ENCODE measurements around the gene NAA35. TPM values are rescaled to one million over a fixed set of nuclear protein-coding genes. Genes with fewer than 3 reads are reported as not detected.
A peak's percentile ranks its signal among the peaks of the same experiment; 100 is the strongest.
"Not testable (repeated sequence)": the region's sequence is repeated elsewhere in the genome, so short reads cannot be mapped to it uniquely, and the experiment has no call there.

Gene NAA35
- polyA plus RNA-seq, 5 donors = 22.4 to 34.0 (median 30.8) TPM

GRCh38 chr9:85943757-85944430 lies 2.9 kb downstream of the NAA35 start:
- DNase-seq = no peak

GRCh38 chr9:85944672-85945071 lies 3.7 kb downstream of the NAA35 start:
- no peak for DNase-seq

- no peak for DNase-seq
Measured at GRCh38 chr9:85949586-85950335, 8.8 kb downstream of the NAA35 start.

- DNase-seq = no peak
Measured at GRCh38 chr9:85959955-85960354, 19.0 kb downstream of the NAA35 start.

- no peak for DNase-seq
Measured at GRCh38 chr9:85960688-85961093, 19.7 kb downstream of the NAA35 start.

- DNase-seq = no peak
Measured at GRCh38 chr9:85964526-85964925, 23.6 kb downstream of the NAA35 start.

GRCh38 chr9:85964949-85965348 lies 24.0 kb downstream of the NAA35 start:
- DNase-seq = no peak

GRCh38 chr9:85969727-85970126 lies 28.8 kb downstream of the NAA35 start:
- DNase-seq = no peak

- no peak for DNase-seq
Measured at GRCh38 chr9:85971731-85972130, 30.8 kb downstream of the NAA35 start.

- no peak for DNase-seq
Measured at GRCh38 chr9:85973238-85973637, 32.3 kb downstream of the NAA35 start.

GRCh38 chr9:85974055-85974547 lies 33.2 kb downstream of the NAA35 start:
- DNase-seq = not testable (repeated sequence)

- DNase-seq = peak; percentile 42 to 48
Measured at GRCh38 chr9:85978496-85978895, 37.5 kb downstream of the NAA35 start.

GRCh38 chr9:85981369-85981768 lies 40.4 kb downstream of the NAA35 start:
- DNase-seq = peak in 1 of 2 donors; percentile 6

GRCh38 chr9:85984457-85984856 lies 43.5 kb downstream of the NAA35 start:
- no peak for DNase-seq

- DNase-seq = no peak
Measured at GRCh38 chr9:85987236-85987635, 46.3 kb downstream of the NAA35 start.

- no peak for DNase-seq
Measured at GRCh38 chr9:85994191-85994590, 53.2 kb downstream of the NAA35 start.

- no peak for DNase-seq
Measured at GRCh38 chr9:85995097-85995496, 54.2 kb downstream of the NAA35 start.

- no peak for DNase-seq
Measured at GRCh38 chr9:85995599-85995998, 54.7 kb downstream of the NAA35 start.

GRCh38 chr9:86005253-86005775 lies 64.4 kb downstream of the NAA35 start:
- DNase-seq = no peak

GRCh38 chr9:86009133-86009532 lies 68.2 kb downstream of the NAA35 start:
- no peak for DNase-seq

- DNase-seq = no peak
Measured at GRCh38 chr9:86020731-86021130, 79.8 kb downstream of the NAA35 start.

- DNase-seq = no peak
Measured at GRCh38 chr9:86021166-86021565, 80.2 kb downstream of the NAA35 start.

GRCh38 chr9:86022687-86023266 lies 81.8 kb downstream of the NAA35 start:
- DNase-seq = no peak

Measured in right lung (tissue), 5 donors.